ENCODE results near the gene GGA1.

DNA sequence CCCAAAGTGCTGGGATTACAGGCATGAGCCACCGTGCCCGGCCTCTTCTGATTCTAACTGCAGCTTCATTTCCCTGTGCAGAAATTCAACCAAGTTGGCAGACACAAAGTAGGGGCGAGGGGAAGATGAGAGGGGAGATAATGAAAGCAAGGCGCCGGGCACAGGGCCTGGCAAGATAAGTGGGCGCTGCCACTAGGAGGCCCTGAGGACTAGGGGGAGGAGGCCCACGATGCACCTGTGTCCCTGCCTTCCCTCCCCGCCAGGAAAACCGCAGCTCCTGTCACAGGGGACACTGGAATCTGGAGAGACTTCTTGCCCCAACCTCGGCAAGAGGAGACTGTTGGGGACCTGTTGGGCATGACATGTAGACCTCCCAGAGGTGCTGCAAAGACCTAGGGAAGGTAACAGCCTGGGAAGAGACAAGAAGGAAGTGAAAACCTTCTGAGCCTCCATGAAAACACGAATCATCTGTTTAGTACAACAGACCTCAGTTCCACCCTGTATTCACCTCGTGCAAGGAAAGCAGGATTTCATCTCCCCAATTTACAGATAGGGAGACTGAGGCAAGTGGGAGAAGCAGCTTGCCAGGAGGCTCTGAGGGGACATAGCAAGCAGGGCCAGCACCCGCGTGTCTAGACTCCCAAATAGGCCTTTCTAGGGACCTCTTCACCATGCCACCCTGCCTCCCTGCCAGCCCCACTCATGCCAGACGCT, 63.7 kb downstream of the GGA1 start:
- TF ChIP-seq POLR2A (IDR thresholded peaks at IDR 0.05; ENCODE audit: low read depth, low read length): no peak
- TF ChIP-seq SIX5 (IDR thresholded peaks at IDR 0.05; ENCODE audit: low read depth, low read length, severe bottlenecking): no peak

Data from GM12878 (cell line).